Activated CD4-positive, alpha-beta T cell treated with anti-CD3 and anti-CD28 coated beads, Interleukin-2, amount 10 ng/mL, durations not matched to agents 24 days and 14 days (primary cell): Measurements from ENCODE around the gene IQGAP2. TPM values are rescaled to one million over a fixed set of nuclear protein-coding genes. Genes with fewer than 3 reads are reported as not detected.

Source experiments
- DNase-seq: peaks from one replicate; pipeline ENCODE4 v3.0.0; 2022
- H3K27ac Mint-ChIP-seq: one replicate; pipeline ENCODE4 v1.8.0; 2022; ENCODE audit warnings: mild to moderate bottlenecking, mixed read lengths
- H3K27me3 Mint-ChIP-seq: one replicate; pipeline ENCODE4 v1.8.0; 2022; ENCODE audit warnings: mixed read lengths
- H3K36me3 Mint-ChIP-seq: one replicate; pipeline ENCODE4 v1.8.0; 2022; ENCODE audit warnings: low read depth, mild to moderate bottlenecking, mixed read lengths
- H3K4me1 Mint-ChIP-seq: one replicate; pipeline ENCODE4 v1.8.0; 2021; ENCODE audit warnings: mixed read lengths
- H3K4me3 Mint-ChIP-seq: one replicate; pipeline ENCODE4 v1.8.0; 2022; ENCODE audit warnings: mild to moderate bottlenecking, moderate library complexity, mixed read lengths
- H3K9me3 Mint-ChIP-seq: one replicate; pipeline ENCODE4 v1.8.0; 2021; ENCODE audit warnings: mixed read lengths
- intact Hi-C: fragments of 100-400 bp; cut with micrococcal nuclease; formaldehyde crosslinking; loops from one replicate; pipeline ENCODE4 v1.15.1; 2023
- total RNA-seq: library from RNA; stranded (reverse); gene quantifications from 2 replicates; pipeline ENCODE4 v1.2.3, GENCODE V29; 2022

IQGAP2 gene
- total RNA-seq, 1 donor from 2014 or later = 37.3 TPM

GRCh38 chr5:76393035-76393680 is 9.9 kb upstream of the IQGAP2 start:
- intact Hi-C loops = no loop called here
- no peak for DNase-seq
- no peaks in the 10 kb centered on the region for H3K9me3 Mint-ChIP-seq
- H3K4me1 Mint-ChIP-seq = peaks cover 39% of the 10 kb centered on the region
- H3K36me3 Mint-ChIP-seq = peaks cover 3% of the 10 kb centered on the region
- no peaks in the 10 kb centered on the region for H3K27me3 Mint-ChIP-seq
- H3K27ac Mint-ChIP-seq = no peak overlapping the region
- H3K4me3 Mint-ChIP-seq = no peak overlapping the region

GRCh38 chr5:76397200-76397599 is 5.9 kb upstream of the IQGAP2 start:
- peaks cover 7% of the 10 kb centered on the region for H3K27me3 Mint-ChIP-seq
- intact Hi-C loops = no loop called here
- DNase-seq = no peak
- H3K36me3 Mint-ChIP-seq = peaks cover 3% of the 10 kb centered on the region
- H3K4me1 Mint-ChIP-seq = peaks cover 38% of the 10 kb centered on the region
- no peaks in the 10 kb centered on the region for H3K9me3 Mint-ChIP-seq
- H3K4me3 Mint-ChIP-seq = no peak overlapping the region
- H3K27ac Mint-ChIP-seq = no peak overlapping the region

GRCh38 chr5:76399268-76399667 is 3.8 kb upstream of the IQGAP2 start:
- H3K36me3 Mint-ChIP-seq = no peaks in the 10 kb centered on the region
- H3K4me1 Mint-ChIP-seq = peaks cover 29% of the 10 kb centered on the region

DNA sequence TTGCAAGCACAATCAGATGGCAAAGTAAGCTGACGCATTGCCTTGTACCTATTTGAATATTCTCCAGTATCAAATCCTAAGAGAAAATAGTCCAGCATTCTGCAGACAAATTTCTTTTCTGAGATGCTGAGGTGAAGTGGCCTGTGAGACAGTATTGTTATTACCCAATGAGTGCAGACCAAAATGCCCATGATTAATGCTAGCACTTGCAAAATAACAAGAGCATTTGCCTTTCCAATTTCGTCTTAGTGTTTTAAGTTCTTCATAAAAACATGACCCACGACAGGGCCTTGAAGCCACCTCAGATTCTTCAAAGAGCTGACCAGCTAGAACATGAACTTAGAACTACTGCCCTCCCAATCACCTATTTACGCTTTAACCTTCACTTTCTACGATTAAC is 2.6 kb upstream of the IQGAP2 start:
- no peaks in the 10 kb centered on the region for H3K9me3 Mint-ChIP-seq
- intact Hi-C loops = loop anchor here (5.0 to 10.0 kb wide), 5 partner anchors 68 to 1823 kb away; partner anchors contain the start of genes GFM2 and NSA2
- H3K4me3 Mint-ChIP-seq = no peak overlapping the region
- peaks cover 33% of the 10 kb centered on the region for H3K4me1 Mint-ChIP-seq
- H3K27ac Mint-ChIP-seq = no peak overlapping the region
- H3K27me3 Mint-ChIP-seq = peaks cover 7% of the 10 kb centered on the region
- no peak for DNase-seq
- peaks cover 2% of the 10 kb centered on the region for H3K36me3 Mint-ChIP-seq

More at GRCh38 chr5:76399268-76399667, 3.8 kb upstream of the IQGAP2 start:
- Mint-ChIP-seq H3K27ac (no peak overlapping the region), H3K27me3 (peaks cover 7% of the 10 kb centered on the region), H3K9me3 (no peaks in the 10 kb centered on the region), H3K4me3 (no peak overlapping the region)
- DNase-seq = no peak
- intact Hi-C loops = no loop called here

DNA sequence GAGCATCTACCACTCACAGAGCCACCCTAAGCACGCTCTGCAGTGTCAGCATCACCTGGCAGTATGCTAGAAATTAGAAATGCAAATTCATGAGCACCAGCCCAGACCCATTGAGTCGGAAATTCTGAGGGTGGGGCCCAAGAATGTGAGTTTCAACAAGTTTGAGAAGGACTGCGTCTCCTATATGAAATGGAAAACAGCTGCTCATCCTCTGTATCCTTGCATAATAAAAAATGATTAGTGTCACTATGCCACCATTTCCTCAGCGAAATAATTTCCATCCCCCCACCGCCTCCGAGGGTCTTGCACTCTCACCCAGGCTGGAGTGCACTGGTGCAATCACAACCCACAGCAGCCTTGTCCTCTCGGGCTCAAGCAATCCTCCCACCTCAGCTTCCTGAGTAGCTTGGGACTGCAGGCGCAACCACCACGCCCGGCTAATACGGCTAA is 1.3 kb upstream of the IQGAP2 start:
- peak overlapping the region; percentile 95 for H3K4me3 Mint-ChIP-seq
- intact Hi-C loops = loop anchor here (1.0 to 10.0 kb wide), 10 partner anchors 34 to 1825 kb away; partner anchors contain the start of genes GFM2 and NSA2
- no peaks in the 10 kb centered on the region for H3K9me3 Mint-ChIP-seq
- peaks cover 6% of the 10 kb centered on the region for H3K36me3 Mint-ChIP-seq
- DNase-seq = peak; percentile 71
- H3K4me1 Mint-ChIP-seq = peaks cover 46% of the 10 kb centered on the region
- H3K27ac Mint-ChIP-seq = peak overlapping the region; percentile 99
- peaks cover 7% of the 10 kb centered on the region for H3K27me3 Mint-ChIP-seq

DNA sequence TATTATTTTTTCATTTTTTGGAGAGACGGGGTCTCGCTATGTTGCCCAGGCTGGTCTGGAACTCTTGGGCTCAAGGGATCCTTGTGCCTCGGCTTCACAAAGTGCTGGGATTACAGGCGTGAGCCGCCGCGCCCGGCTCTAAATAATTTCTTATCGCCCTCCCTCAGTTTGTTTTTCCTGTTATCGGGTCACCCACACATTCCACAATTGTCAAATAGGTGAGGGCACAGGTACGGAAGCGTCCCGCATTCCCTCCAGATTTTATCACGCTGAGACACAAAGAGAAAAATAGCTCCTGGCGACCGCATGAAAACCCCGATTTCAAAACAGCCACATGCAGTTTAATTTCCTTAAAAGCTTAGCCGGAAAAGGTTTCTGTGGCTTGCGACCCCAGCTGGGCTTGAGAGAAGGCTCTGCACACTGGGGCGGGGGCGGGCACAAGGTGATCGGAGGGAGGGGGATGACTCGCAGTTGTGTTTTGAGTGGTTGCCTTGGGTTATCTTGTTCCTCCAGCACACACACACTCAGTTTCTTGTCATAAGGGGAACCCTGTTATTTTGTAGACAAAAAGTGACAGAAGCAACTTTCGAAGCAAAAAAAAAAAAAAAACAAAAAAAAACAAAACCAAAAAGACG is 717 bp upstream of the IQGAP2 start:
- intact Hi-C loops = loop anchor here (1.0 to 10.0 kb wide), 10 partner anchors 34 to 1825 kb away; partner anchors contain the start of genes GFM2 and NSA2
- Mint-ChIP-seq H3K4me1 (peaks cover 51% of the 10 kb centered on the region), H3K4me3 (peak overlapping the region; percentile 95), H3K9me3 (no peaks in the 10 kb centered on the region), H3K27me3 (peaks cover 7% of the 10 kb centered on the region), H3K27ac (peak overlapping the region; percentile 99), H3K36me3 (peaks cover 11% of the 10 kb centered on the region)
- DNase-seq = peak; percentile 93

GRCh38 chr5:76403766-76404222 is 709 bp downstream of the IQGAP2 start:
- intact Hi-C loops = loop anchor here (1.0 to 10.0 kb wide), 13 partner anchors 69 to 1826 kb away; partner anchors contain the start of genes GFM2, NSA2 and POC5
- Mint-ChIP-seq H3K27ac (peak overlapping the region; percentile 98), H3K9me3 (no peaks in the 10 kb centered on the region), H3K4me3 (peak overlapping the region; percentile 95), H3K36me3 (peaks cover 16% of the 10 kb centered on the region), H3K27me3 (peaks cover 3% of the 10 kb centered on the region), H3K4me1 (peaks cover 55% of the 10 kb centered on the region)
- peak; percentile 91 for DNase-seq

- peaks cover 18% of the 10 kb centered on the region for H3K36me3 Mint-ChIP-seq
- peaks cover 56% of the 10 kb centered on the region for H3K4me1 Mint-ChIP-seq
- H3K9me3 Mint-ChIP-seq = no peaks in the 10 kb centered on the region
- intact Hi-C loops = loop anchor here (1.0 to 10.0 kb wide), 11 partner anchors 68 to 1827 kb away; partner anchors contain the start of genes GFM2, NSA2 and POC5
- H3K27ac Mint-ChIP-seq = peak overlapping the region; percentile 98
- H3K4me3 Mint-ChIP-seq = peak overlapping the region; percentile 95
- peaks cover 3% of the 10 kb centered on the region for H3K27me3 Mint-ChIP-seq
- peak; percentile 91 for DNase-seq
These were observed 1.4 kb downstream of the IQGAP2 start for GRCh38 chr5:76404223-76405211.

GRCh38 chr5:76406014-76406413 is 2.9 kb downstream of the IQGAP2 start:
- Mint-ChIP-seq H3K9me3 (no peaks in the 10 kb centered on the region), H3K27ac (peak overlapping the region; percentile 67), H3K27me3 (peaks cover 2% of the 10 kb centered on the region), H3K36me3 (peaks cover 25% of the 10 kb centered on the region), H3K4me1 (peaks cover 57% of the 10 kb centered on the region), H3K4me3 (peak overlapping the region; percentile 95)
- no peak for DNase-seq
- intact Hi-C loops = loop anchor here (10.0 kb wide), 1 partner anchor 1641 kb away; the partner anchor contains the start of genes GFM2 and NSA2

- H3K27ac Mint-ChIP-seq = no peak overlapping the region
- H3K27me3 Mint-ChIP-seq = no peaks in the 10 kb centered on the region
- peak overlapping the region; percentile 39 for H3K4me3 Mint-ChIP-seq
- peaks cover 28% of the 10 kb centered on the region for H3K36me3 Mint-ChIP-seq
- intact Hi-C loops = loop anchor here (10.0 kb wide), 1 partner anchor 1642 kb away; the partner anchor contains the start of genes GFM2 and NSA2
- DNase-seq = no peak
- no peaks in the 10 kb centered on the region for H3K9me3 Mint-ChIP-seq
- H3K4me1 Mint-ChIP-seq = peaks cover 51% of the 10 kb centered on the region
These were observed 3.6 kb downstream of the IQGAP2 start for GRCh38 chr5:76406673-76407072.

DNA sequence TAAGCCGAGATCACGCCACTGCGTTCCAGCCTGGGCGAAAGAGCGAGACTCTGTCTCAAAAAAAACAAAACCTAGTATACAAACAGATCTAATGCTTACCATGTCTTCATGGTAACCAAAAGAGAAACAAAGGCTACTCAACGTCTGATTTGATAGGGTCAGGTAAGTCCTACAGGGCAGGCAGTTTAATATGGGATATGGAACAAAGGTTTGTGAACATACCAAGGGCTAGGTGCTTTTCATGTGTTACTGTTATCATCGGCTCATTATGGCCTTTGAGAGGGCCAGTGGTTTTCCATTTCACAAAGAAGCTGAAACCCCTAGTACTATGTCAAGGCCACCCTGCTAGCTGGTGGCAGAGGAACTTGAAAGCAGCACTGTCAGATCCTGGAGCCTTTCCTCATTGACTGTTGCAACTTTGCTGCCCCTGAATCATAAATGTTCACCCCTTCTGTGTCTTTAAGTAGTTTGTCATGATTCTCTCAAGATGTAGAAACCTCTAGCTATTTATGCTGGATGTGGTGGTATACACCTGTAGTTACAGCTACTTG is 5.1 kb downstream of the IQGAP2 start:
- Mint-ChIP-seq H3K36me3 (peaks cover 36% of the 10 kb centered on the region), H3K9me3 (no peaks in the 10 kb centered on the region), H3K27me3 (no peaks in the 10 kb centered on the region), H3K27ac (no peak overlapping the region), H3K4me3 (no peak overlapping the region), H3K4me1 (peaks cover 43% of the 10 kb centered on the region)
- no peak for DNase-seq
- intact Hi-C loops = loop anchor here (10.0 kb wide), 1 partner anchor 1643 kb away; the partner anchor contains the start of genes GFM2 and NSA2

DNA sequence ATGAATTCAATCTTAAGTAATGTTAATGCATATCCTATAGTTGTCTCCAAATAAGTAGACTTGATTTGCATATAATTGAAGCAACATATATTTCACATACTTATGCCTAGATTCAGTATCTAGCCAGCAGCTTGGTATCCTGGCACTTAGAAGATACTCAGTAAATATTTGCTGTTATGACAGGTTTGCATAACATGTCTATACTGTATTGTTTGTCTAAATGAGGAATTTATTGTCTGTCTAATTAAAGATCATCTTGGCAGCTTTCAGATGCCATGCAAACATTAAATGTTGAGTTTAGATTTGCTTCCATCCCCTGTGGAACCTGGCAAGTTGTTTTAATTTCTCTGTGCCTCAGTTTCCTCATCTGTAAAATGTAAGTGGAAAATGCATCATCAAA is 9.4 kb downstream of the IQGAP2 start:
- H3K9me3 Mint-ChIP-seq = no peaks in the 10 kb centered on the region
- no peak overlapping the region for H3K4me3 Mint-ChIP-seq
- DNase-seq = no peak
- intact Hi-C loops = no loop called here
- no peaks in the 10 kb centered on the region for H3K27me3 Mint-ChIP-seq
- H3K4me1 Mint-ChIP-seq = peaks cover 30% of the 10 kb centered on the region
- H3K27ac Mint-ChIP-seq = no peak overlapping the region
- peaks cover 42% of the 10 kb centered on the region for H3K36me3 Mint-ChIP-seq

- no peak overlapping the region for H3K27ac Mint-ChIP-seq
- H3K36me3 Mint-ChIP-seq = peaks cover 39% of the 10 kb centered on the region
- H3K4me3 Mint-ChIP-seq = no peak overlapping the region
- H3K4me1 Mint-ChIP-seq = peaks cover 25% of the 10 kb centered on the region
- DNase-seq = peak; percentile 26
- H3K9me3 Mint-ChIP-seq = no peaks in the 10 kb centered on the region
- intact Hi-C loops = no loop called here
- H3K27me3 Mint-ChIP-seq = no peaks in the 10 kb centered on the region
These were observed 10.7 kb downstream of the IQGAP2 start for GRCh38 chr5:76413746-76414145.
